ENCODE data around the gene CHID1. TPM values are rescaled to one million over a fixed set of nuclear protein-coding genes. Genes with fewer than 3 reads are reported as not detected.

CHID1 gene
- total and polyA plus RNA-seq, 9 of the 15 experiments (the other 6 are each of a cell fraction or from before 2014, with no cell fraction given), result 15.1 to 108 (median 39.8) TPM

DNA sequence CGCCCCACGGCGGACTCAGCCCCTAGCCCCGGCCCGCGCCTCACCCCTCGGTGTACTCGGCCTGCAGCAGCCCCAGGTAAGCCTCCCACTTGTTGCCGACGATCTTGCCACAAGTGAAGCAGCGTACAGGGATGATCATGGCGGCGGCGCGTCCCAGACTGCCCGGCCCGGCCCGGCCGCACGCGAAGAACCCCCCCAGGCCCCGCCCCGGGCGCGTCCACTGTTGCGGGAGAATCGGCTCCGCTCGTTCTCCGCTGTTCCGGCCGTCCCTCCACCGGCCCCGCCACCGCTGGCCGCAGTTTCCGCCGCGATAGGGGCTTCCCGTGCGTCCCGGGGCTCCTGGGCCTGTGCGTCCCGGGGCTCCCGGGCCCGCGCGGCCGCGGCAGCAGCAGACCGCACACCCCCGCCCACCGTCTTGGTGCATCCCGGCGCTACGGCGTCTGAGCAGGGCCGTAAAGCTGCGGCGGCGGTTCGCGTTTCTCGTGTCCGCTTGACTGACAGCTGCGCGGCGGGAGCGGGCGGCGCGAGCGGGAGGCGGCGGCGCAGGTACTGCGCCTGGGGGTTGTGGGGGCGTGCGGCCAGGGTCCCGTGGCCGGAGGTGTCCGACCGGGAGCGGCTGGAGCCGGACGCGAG lies 68.1 kb downstream of the CHID1 start, which contains the start of the genes POLR2L and TSPAN4 (continued):
- TF ChIP-seq POLR3A (IDR thresholded peaks at IDR 0.05; ENCODE audit: borderline replicate concordance, extremely low read depth, insufficient read depth, insufficient read length) (no peak), HMG20B (CRISPR knock-in tag; IDR thresholded peaks at IDR 0.05) (no peak), SAFB (IDR thresholded peaks at IDR 0.05; ENCODE audit: borderline replicate concordance, low read depth, low read length) (peak; percentile 40; the same call in 1 of the 2 replicates), ATF1 (CRISPR knock-in tag; IDR thresholded peaks at IDR 0.05) (no peak), ATF1 (tag; IDR thresholded peaks at IDR 0.05) (peak; percentile 83), MEIS2 (IDR thresholded peaks at IDR 0.05; ENCODE audit: partially characterized antibody) (peak; percentile 88), ZBTB7A (IDR thresholded peaks at IDR 0.05; ENCODE audit: borderline replicate concordance, control insufficient read depth, low read depth, low read length) (peak; percentile 94), THRAP3 (IDR thresholded peaks at IDR 0.05; ENCODE audit: borderline replicate concordance) (no peak), MTA3 (IDR thresholded peaks at IDR 0.05; ENCODE audit: borderline replicate concordance) (peak; percentile 100), BHLHE40 (IDR thresholded peaks at IDR 0.05; ENCODE audit: low read length) (peak; percentile 84), SP1 (CRISPR knock-in tag; IDR thresholded peaks at IDR 0.05) (peak; percentile 61; the same call in 1 of the 2 replicates), SOX6 (IDR thresholded peaks at IDR 0.05) (peak; percentile 50; the same call in 1 of the 2 replicates), CTBP1 (IDR thresholded peaks at IDR 0.05; ENCODE audit: borderline replicate concordance) (peak; percentile 96), KLF1 (tag; IDR thresholded peaks at IDR 0.05) (peak; percentile 62; the same call in 1 of the 2 replicates), MED1 (CRISPR knock-in tag; IDR thresholded peaks at IDR 0.05; ENCODE audit: borderline replicate concordance) (0 out of 2 replicates have a peak, but pooled peaks have one; percentile 32)
- TF ChIP-seq, protein P1, sequence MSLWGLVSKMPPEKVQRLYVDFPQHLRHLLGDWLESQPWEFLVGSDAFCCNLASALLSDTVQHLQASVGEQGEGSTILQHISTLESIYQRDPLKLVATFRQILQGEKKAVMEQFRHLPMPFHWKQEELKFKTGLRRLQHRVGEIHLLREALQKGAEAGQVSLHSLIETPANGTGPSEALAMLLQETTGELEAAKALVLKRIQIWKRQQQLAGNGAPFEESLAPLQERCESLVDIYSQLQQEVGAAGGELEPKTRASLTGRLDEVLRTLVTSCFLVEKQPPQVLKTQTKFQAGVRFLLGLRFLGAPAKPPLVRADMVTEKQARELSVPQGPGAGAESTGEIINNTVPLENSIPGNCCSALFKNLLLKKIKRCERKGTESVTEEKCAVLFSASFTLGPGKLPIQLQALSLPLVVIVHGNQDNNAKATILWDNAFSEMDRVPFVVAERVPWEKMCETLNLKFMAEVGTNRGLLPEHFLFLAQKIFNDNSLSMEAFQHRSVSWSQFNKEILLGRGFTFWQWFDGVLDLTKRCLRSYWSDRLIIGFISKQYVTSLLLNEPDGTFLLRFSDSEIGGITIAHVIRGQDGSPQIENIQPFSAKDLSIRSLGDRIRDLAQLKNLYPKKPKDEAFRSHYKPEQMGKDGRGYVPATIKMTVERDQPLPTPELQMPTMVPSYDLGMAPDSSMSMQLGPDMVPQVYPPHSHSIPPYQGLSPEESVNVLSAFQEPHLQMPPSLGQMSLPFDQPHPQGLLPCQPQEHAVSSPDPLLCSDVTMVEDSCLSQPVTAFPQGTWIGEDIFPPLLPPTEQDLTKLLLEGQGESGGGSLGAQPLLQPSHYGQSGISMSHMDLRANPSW (CRISPR knock-in tag; IDR thresholded peaks at IDR 0.05), result 0 out of 2 replicates have a peak, but pooled peaks have one; percentile 44
- TF ChIP-seq, protein P2, sequence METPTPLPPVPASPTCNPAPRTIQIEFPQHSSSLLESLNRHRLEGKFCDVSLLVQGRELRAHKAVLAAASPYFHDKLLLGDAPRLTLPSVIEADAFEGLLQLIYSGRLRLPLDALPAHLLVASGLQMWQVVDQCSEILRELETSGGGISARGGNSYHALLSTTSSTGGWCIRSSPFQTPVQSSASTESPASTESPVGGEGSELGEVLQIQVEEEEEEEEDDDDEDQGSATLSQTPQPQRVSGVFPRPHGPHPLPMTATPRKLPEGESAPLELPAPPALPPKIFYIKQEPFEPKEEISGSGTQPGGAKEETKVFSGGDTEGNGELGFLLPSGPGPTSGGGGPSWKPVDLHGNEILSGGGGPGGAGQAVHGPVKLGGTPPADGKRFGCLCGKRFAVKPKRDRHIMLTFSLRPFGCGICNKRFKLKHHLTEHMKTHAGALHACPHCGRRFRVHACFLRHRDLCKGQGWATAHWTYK (CRISPR knock-in tag; IDR thresholded peaks at IDR 0.05), result peak; percentile 92
- TF ChIP-seq, protein P3, sequence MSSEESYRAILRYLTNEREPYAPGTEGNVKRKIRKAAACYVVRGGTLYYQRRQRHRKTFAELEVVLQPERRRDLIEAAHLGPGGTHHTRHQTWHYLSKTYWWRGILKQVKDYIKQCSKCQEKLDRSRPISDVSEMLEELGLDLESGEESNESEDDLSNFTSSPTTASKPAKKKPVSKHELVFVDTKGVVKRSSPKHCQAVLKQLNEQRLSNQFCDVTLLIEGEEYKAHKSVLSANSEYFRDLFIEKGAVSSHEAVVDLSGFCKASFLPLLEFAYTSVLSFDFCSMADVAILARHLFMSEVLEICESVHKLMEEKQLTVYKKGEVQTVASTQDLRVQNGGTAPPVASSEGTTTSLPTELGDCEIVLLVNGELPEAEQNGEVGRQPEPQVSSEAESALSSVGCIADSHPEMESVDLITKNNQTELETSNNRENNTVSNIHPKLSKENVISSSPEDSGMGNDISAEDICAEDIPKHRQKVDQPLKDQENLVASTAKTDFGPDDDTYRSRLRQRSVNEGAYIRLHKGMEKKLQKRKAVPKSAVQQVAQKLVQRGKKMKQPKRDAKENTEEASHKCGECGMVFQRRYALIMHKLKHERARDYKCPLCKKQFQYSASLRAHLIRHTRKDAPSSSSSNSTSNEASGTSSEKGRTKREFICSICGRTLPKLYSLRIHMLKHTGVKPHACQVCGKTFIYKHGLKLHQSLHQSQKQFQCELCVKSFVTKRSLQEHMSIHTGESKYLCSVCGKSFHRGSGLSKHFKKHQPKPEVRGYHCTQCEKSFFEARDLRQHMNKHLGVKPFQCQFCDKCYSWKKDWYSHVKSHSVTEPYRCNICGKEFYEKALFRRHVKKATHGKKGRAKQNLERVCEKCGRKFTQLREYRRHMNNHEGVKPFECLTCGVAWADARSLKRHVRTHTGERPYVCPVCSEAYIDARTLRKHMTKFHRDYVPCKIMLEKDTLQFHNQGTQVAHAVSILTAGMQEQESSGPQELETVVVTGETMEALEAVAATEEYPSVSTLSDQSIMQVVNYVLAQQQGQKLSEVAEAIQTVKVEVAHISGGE (CRISPR knock-in tag; IDR thresholded peaks at IDR 0.05), result 0 out of 6 replicates have a peak, but pooled peaks of 1 of the 3 experiments have one; percentile 26
- TF ChIP-seq, protein P4, sequence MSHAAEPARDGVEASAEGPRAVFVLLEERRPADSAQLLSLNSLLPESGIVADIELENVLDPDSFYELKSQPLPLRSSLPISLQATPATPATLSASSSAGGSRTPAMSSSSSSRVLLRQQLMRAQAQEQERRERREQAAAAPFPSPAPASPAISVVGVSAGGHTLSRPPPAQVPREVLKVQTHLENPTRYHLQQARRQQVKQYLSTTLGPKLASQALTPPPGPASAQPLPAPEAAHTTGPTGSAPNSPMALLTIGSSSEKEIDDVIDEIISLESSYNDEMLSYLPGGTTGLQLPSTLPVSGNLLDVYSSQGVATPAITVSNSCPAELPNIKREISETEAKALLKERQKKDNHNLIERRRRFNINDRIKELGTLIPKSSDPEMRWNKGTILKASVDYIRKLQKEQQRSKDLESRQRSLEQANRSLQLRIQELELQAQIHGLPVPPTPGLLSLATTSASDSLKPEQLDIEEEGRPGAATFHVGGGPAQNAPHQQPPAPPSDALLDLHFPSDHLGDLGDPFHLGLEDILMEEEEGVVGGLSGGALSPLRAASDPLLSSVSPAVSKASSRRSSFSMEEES (CRISPR knock-in tag; IDR thresholded peaks at IDR 0.05), result peak; percentile 1; the same call in 1 of the 2 replicates
